Measurements from ENCODE around the gene TCAF1.
A peak's percentile ranks its signal among the peaks of the same experiment; 100 is the strongest.
"Not testable (repeated sequence)": the region's sequence is repeated elsewhere in the genome, so short reads cannot be mapped to it uniquely, and the experiment has no call there.

Gene TCAF1

DNA sequence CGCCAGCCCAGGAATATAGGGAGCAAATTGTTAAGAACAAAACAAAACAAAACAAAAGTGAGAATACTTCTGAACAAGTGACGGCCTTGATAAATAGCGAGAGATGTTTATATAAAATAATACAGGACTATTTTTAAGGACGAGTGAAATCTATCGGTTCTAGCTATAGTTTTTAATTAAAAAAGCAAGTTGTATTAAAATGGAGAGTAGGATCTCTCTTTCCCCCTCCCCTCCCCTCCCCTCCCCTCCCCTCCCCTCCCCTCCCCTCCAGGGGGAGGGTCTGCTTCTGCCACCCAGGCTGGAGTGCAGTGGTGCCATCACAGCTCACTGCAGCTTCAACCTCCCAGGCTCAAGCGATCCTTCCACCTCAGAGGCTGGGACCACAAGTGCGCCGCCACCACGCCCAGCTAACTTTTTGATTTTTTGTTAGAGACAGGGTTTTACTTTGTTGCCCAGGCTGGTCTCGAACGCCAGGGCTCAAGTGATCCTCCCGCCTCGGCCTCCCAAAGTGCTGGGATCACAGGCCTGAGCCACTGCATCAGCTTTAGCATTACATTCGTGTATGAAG, 440 bp upstream of the TCAF1 start:
- DNase-seq, result peak; percentile 32

- no peak for DNase-seq
These were observed 676 bp downstream of the TCAF1 start for GRCh38 chr7:143901332-143901667.

DNA sequence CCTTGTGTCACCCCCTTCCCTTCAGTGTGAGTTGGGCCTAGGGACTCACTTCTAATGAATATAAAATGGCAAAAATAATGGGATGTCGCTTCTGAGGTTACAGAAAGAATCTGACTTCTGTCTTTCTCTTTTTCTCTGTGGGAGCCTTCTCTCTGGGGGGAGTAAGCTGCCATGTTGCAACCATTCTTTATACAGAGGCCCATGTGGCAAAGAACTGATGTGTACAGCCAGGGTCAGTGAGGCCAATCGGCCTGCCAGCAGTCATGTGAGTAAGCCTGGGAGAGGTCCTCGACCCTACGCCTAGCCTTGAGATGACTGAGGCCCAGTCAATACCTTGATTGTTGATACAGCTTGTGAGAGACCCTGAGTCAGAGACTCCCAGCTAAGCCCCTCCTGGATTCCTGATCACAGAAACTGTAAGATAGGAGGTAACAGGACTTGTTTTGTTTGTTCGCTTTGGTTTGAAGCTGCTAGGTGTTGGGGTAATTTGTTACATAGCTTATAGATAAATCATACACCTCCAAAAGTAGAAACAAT, 1.7 kb downstream of the TCAF1 start:
- peak; percentile 61 for DNase-seq

DNA sequence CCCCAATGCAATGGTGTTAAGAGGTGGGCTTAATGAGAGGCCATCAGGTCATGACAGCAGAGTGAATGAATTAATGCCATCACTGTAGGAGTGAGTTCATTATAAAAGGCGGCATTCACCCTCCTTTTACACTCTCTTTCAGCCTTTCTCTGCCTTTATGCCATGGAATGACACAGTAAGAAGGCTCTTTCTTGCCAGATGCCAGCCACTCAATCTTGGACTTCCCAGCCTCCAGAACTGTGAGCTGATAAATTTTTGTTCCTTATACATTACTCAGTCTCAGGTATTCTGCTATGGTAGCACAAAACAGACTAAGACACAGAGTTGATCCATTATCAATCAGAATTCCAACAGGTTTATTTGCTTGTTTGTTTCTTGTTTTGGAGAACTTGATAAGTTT, 3.2 kb downstream of the TCAF1 start:
- DNase-seq, result peak; percentile 60

- DNase-seq, result no peak
These were observed 5.3 kb downstream of the TCAF1 start for GRCh38 chr7:143896667-143897066.

- peak; percentile 66 for DNase-seq
These were observed 9.3 kb downstream of the TCAF1 start for GRCh38 chr7:143892527-143893300.

DNA sequence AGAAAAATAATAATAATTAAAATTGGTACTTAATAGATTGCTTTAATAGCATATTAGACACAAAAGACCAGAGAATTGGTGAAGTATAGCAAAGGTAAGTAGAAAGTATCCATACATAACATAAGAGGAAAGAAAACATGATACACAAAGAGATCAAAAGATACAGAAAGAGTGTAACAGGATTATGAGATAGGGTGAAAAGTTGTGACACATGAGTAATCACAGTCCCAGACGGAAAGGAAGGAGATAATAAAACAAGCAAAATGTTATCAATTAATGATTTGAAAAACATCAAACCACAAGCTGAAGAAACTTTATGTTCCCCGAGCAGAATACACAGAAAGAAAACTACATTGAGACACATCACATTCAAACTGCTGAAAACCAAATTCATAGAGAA, 10.5 kb downstream of the TCAF1 start:
- DNase-seq, result no peak

DNA sequence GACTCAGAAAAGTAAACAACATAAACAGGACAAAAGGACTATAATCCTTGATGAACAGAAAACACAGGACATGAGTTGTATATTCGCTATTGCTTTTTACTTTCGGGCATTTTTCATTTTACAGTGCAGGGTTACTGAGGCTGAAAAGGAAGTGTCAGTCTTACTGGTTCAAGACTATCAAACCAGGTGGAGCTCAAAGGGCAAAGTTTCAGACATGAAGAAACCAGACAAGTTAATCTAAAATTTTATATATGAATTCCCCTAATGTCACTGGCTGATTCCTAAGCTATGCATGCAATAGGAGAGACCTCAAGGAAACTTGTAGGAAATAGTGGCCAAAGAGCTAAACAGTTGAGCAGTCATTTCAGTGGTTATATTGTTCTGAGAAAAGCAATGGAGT, 11.4 kb downstream of the TCAF1 start:
- no peak for DNase-seq

DNA sequence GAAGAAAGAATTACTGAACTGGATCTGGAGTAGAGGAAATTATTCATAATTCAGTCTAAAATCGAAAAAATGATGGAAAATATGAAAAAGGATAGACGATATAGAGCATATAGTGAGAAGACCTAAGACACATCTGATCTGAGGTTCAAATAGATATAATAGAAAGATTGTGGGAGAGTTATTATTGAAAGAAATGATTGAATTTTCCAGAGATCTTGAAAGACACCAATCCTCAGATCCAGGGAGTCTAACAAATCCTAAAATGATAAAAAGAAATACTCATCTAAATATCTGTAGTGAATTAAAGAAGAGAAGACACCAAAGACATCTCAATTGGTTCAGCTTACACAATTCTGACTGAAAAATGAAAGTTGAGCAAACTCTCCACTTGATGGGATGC, 12.9 kb downstream of the TCAF1 start:
- no peak for DNase-seq

- no peak for DNase-seq
These were observed 15.0 kb downstream of the TCAF1 start for GRCh38 chr7:143886826-143887477.

- no peak for DNase-seq
These were observed 16.0 kb downstream of the TCAF1 start for GRCh38 chr7:143885951-143886350.

DNA sequence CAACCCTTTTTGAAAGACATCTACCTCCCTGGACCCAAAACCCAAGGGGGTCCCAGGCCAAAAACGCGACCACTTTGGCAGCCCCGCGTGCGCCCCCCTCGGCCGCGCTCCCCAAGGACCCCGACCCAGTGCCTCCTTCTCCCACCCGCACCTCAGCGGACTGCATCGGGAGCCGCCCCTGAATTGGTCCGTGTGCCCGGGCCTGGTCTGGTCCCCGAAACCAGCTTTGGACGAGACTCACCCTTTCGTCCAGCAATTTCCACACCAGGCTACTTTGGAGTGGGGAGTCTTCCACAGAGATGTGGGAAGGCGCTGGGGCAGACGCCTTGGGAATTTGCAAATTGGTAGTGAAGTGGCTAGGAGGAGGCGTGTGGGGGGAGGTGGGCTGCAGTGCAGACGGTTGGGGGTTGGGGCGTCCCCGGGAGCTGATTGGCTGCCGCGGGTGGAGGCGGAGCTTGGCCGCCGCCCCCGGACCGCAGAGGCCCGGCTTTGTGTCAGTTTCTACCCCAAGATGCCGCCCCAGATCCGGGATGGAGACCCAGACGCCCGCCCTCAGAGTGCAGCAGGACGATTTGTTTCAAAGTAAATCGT, 16.9 kb downstream of the TCAF1 start:
- DNase-seq, result peak; percentile 75

DNA sequence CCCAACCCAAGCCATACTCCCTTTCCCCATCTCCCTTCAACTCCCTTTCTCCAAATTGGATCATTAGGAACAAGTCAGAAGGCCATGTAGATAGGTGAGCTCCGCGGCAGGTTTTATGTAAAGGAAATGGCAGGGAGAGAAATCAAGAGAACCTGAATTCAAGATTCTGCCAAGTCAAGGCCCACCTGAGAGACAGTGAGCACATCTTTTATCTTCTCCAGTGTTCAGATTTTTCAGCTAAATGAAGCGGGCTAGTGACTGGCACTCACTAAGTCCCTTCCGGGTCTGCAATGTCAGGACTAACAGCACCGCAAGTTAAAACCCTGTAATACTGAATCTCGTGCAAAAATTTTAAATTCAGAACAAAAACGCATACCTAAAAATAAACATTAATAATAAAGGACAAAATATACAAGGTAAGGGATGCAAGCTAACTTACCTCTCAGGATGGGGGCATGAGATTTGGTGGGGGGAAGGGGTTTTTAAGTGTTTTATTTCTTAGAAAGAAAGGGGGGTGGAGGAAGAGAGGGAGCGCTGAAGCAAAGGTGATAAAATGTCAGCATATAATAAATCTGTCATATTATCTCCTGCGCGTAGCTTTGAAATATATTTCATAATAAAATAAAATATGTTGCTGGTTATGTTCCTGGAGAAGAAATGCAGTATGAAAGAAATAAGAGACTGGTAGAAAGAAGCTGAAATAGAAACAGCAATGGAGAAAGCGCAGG, 17.6 kb downstream of the TCAF1 start:
- DNase-seq, result no peak

- DNase-seq, result peak; percentile 94
These were observed 19.3 kb downstream of the TCAF1 start for GRCh38 chr7:143882604-143883078.

DNA sequence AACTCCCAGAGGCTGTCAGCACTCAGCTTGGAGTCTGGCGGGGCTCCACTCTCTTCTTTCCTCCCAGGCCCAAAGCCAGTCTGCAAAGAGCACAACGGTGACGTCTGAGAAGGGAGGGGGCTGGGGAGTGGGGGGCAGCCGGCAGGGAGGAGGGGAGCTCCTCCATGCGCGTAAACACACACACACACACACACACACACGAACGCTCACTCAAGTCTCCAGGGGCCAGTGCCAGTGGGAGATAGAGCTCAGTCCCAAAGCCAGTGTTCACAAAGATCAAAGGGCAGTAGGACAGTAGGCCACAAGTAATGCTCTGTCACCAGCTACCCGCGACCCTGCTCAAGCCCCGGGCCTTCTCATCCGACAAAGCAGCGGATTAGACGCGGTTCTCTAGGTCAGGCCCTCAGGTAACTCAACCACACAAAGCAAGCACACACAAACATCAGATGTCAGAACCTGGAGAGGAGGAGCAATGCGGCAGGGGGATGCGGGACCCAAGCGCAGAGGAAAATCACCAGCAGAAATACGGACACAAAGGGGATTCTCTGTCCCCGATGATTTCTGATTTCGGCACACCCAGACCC, 19.9 kb downstream of the TCAF1 start:
- DNase-seq, result peak; percentile 78

DNA sequence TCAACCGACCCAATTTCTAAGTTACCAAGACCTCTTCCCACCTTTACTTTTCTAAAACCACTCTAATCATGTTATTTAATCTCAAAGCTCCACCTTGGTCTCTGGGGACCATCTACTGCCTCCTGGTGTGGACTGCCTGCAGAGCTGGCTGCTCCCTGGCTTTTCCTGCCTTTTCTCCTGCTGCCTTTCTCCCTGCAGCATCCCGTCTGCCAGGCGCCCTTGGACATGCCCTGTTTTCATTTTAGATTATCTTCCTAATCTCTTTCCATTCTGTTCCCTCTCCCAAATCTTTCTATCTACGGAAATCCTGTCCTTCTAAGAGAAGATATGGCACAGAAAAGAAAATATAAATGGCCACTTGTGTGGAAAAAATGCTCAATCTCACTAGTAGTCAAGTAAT, 23.1 kb downstream of the TCAF1 start:
- DNase-seq, result peak; percentile 72

DNA sequence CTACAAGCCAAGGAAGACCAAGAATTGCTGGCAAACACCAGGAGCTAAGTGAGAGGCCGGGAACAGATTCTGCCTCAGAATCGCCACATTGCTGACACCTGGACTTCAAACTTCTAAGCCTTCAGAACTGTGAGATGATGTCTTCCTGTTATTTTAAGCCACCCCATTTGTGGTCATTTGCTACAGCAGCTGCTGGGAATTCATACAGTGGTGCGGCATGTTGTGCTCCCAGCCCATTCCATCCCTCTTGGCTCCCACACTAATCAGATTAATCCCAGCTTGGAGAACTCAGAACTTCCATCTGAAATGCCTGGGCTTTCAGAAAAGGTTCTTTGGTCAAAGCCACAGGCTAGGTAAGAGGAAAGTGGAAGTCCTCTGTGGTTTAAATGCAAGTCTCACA, 24.9 kb downstream of the TCAF1 start:
- DNase-seq, result peak; percentile 26

DNA sequence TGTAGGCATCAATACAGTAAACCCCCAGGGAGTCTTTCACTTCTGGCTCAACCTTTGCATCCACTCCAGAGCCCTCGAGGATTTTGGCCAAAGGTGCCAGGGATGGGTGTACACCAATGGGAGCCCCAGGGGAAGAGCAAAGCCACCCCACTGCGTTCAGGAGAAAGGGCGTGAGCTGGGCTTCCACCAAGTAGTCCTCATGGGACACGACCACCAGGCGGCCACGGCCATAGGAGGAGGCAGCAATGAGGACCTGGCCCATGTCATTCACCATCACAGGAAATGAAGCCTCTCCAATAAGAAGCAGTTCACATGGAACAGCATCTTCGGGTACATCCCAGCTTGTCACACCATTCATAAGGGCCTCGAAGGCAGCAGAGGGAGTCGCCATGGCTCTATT, 25.8 kb downstream of the TCAF1 start:
- no peak for DNase-seq

- DNase-seq, result not testable (repeated sequence)
These were observed 28.7 kb downstream of the TCAF1 start for GRCh38 chr7:143873242-143873641.

DNA sequence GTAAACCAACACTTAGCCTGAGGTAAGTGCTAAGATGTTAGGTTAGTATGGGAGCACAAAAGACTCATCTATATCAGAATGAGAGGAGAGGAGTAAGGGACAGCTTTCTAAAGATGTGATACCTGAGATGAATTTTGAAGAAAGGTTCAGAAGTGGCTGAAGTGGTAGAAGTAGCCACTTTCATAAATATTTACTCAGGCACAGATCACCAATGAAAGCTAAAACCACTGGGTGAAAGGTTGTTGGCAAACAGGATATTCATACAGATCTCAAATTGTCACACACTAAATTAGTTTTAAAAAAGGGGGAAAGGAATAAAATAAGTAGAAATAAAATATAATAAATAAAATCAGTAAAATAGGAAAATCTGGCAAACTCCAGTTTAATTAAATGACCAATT, 30.4 kb downstream of the TCAF1 start:
- DNase-seq, result not testable (repeated sequence)

DNA sequence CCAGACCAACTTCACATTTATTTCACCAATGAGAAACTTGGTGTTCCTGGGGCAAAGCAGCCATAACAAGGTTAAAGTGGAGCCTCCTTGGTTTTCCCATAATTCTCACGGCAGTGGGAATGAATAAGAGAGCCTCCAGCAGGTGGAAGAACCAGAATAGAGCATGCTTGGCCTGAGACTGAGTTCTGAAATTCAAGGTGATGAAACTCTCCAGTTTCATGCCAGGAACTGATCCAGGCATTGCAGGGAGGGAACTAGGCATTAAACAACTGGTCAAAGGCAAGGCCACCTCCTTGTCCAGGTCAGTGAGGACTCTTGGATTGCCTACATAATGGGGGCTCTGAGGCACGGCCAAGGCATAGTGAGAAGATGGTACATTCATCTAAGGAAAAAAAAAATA, 44.0 kb downstream of the TCAF1 start:
- not testable (repeated sequence) for DNase-seq

DNA sequence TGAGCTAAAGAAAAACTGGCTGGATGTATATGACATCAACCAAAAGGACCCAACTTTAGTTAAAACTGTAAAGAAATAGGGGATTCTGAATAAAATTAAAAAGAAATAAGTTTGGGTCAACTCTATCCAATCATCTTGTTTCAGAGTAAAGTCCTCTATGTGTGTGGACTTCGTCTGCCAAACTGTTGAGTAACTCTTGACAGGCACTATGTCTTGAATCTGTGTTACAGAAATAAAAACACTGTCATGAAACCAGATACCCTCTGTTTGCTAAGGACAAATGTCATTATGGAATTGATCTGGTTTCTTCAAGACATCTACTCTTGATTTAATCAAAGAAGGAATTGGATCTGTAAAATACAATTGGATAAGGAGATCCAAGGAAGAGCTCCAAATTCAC, 46.5 kb downstream of the TCAF1 start:
- not testable (repeated sequence) for DNase-seq

Data from NCI-H82 (cell line).